Activated effector memory CD4-positive, alpha-beta T cell treated with anti-CD3 and anti-CD28 coated beads, Interleukin-2, amount 50 U/mL, for 16 hours (primary cell): ENCODE results near the gene RNF141.

Experiments
- DNase-seq: peaks from one replicate; pipeline ENCODE4 v3.0.0-alpha.2; 2020

Gene RNF141

DNA sequence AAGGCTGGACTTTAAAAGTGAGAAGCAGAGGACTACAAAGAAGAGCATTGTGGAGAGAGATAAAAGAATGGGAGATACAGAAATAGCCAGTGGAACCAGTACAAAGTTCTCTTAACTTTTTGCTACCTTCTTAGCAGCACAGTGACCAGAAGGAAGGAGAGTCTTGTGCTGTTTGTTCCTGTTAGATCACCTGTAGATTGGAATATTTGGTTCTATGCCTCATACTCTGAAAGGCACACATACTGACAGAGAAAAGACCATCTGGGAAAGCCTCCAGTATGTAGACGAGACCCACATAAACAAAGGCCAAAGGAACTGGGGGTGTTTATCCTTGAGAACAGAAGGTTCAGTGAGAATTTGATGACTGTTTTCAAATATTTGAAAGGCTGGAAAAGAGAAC, 18.7 kb downstream of the RNF141 start:
- DNase-seq = no peak

DNA sequence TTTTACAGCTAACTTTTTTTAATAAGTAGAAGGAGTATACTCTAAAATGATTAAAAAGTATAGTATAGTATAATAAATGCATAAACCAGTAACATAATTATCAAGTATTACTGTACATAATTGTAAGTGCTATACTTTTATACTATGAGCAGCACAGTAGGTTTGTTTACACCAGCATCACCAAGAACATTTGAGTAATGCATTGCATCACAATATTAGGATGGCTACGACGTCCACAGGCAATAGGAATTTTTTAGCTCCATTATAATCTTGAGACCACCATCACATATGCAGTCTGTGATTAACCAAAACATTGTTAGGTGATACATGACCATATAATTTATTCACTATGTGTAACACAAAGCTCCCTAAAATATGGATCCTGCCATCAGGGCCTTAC, 20.4 kb downstream of the RNF141 start:
- no peak for DNase-seq

DNA sequence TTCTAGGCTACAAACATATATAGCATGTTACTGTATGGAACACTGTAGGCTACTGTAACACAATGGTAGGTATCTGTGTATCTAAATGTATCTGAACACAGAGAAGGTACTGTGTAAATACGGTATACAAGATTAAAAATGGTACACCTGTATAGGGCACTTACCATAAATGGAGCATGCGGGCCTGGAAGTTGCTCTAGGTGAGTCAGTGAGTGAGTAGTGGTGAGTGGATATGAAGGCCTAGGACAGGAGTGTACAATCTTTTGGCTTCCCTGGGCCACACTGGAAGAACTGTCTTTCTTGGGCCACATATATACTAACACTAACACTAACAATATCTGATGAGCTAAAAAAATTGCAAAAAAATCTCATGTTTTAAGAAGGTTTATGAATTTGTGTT, 21.4 kb downstream of the RNF141 start:
- DNase-seq = no peak

DNA sequence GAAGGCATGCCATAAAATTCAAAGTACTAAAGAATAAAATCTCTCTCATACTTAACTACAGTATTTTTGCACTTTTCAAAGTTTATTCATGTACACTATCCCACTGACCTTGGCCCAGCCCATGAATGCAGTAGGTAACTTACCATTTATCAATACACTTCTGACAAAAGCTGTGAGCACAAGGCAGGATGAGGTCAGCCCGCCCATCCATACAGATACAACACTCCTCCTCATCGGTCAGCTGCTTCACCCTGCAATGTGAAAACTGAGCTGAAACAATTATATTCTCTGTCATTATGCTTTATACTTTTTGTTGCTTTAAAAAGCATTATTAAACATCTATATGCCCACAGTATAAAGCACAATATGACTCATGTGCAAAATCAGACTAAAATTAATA, 22.1 kb downstream of the RNF141 start:
- no peak for DNase-seq

DNA sequence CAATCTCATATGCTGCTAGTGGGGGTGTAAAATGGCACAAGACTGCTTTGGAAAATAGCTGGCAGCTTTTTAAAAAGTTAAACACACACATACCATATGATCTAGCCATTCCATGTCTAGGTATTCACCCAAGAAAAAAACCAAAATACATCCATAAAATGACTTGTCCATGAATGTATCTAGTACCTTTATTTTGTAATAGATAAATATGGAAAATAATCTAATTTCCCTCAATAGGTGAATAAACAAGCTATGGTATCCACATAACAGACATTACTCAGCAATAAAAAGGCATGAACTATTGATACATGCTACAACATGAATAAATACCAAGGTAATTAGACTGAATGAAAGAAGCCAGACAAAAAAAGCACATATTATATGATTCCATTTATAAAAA, 22.9 kb downstream of the RNF141 start:
- DNase-seq = no peak

DNA sequence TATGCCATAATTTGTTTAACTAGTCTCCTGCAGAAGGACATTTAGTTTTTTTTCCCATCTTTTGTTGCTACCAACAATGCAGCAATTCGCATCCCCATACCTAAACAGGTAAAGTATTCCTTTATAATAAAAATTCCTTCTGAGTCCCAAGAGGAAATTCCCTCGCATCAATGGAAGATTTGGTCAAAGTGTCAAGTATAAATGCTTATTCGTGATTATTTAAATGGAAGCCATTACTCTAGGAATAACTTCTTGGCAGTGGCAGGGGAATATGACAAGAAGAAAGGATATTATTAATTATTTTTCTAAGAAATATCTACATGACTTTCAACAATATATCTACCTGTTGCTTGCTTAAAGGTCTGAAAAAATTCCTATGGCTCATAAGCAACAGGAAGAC, 25.6 kb downstream of the RNF141 start:
- DNase-seq = no peak

DNA sequence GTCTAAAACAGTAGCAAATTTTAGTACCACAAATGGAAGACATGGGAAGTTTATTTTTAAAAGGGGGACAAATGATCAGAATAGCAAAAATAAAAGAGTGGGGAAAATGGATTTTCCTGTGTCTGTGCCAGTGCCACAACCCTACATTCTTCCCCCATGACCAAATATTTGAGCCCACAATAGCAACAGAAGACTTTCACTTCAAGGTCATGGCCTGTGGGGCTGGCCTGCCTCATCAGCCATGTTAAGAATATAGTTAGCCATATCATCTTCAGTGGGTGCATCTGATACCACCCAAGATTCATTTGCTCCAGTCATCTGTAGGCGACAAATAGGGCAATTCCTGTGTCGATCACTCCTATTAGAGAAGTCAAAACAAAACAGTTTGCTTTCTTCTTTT, 26.3 kb downstream of the RNF141 start:
- no peak for DNase-seq

DNA sequence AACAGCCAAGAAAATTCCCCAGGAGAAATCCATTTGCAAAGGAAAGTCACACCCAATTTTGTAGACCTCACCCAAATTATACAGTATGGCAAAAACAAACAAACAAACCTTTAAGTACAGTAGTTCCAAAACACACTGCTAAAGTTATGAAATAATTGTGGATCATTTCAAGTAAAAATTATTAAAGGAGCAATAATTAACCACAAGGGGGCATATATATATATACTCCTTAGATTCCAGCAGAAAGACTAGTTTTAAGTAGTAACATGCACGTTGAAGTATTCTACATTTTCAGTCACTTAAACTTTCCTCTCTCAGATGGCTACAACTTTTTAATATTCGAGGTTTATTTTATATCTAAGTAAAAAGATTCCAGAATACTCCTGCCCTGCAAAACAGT, 26.8 kb downstream of the RNF141 start:
- no peak for DNase-seq

DNA sequence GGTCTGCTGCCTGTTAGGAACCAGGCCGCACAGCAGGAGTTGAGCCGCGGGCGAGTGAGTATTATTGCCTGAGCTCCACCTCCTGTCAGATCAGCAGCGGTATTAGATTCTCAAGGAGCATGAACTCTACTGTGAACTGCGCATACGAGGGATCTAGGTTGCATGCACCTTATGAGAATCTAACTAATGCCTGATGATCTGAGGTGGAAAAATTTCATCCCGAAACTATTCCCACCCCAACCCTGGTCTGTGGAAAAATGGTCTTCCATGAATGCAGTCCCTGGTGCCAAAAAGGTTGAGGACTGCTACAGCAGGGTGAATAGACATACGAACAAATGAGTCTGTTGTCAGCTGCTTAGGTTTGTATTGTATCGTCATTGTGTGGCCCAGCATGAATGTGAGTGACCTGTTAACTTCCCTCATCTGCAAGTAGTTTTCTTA, 29.8 kb downstream of the RNF141 start:
- DNase-seq = no peak

DNA sequence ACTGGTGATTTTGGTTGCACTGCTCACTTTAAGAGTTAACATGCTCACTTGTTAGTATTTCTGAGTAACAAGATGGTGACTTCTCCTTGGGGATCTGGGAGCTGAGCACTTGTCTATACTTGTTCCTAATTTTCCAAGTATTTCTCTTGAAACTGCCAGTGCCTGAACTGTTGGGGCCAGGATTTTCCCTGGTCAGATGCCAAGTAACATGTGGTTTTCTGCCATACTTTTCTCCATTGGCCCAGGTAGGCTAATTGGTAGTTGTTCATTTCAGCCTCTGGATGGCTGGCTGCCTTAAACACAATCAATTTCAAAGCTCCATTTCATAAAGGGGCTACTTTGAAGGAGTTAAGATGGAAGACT, 35.0 kb downstream of the RNF141 start:
- DNase-seq = no peak

DNA sequence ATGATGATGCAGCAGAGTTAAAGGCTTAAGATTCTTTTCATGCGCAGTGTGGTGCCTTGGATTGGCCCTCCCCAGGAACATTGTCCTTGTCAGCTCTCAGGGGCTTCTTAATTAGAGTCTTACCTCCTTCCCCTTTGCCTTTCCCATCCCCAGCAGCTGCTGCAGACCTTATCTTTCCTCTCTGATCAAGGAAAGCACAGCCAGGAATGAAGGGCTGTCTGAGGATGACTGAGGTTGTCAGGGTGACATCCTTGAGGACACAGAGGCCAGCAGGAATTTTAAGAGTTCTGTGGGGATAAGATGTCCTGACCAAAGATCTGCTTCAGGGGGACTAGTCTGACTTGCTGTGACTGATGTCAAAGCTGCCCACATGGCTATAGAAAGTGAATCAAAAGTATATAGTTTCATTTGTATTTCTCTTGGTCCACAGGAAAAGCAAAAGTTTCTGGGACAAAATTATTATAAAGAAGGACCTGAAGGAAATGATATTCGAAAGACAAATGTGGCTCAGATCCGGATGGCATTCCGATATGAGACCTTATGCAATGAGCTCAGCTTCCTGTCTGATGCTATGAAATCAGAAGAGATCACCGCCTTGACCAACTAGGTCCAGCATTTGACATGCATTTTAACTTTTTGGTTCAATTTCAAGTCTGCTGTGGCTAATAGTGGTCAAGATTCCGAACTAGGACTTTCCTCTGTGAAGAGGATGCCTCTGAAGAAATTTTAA, 35.5 kb downstream of the RNF141 start:
- no peak for DNase-seq

DNA sequence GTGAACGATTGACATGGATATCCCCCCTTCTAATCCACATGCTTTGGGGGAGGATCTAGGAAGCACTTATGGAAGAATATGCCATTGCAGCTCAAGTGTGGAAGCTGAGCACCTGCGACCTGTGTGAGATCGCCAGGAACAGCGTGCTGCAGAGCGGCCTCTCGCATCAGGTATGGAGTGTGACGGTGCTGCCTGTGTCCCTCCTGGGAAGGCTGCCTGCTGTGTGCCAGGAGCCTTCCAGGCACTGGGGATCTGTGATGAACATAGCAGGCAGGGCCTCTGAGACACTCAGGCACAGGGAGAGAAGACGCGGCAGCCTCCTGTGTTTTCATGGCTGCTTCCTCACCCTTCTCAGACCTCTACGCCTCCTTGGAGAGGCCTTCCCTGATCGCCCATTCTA, 36.5 kb downstream of the RNF141 start:
- DNase-seq = no peak

DNA sequence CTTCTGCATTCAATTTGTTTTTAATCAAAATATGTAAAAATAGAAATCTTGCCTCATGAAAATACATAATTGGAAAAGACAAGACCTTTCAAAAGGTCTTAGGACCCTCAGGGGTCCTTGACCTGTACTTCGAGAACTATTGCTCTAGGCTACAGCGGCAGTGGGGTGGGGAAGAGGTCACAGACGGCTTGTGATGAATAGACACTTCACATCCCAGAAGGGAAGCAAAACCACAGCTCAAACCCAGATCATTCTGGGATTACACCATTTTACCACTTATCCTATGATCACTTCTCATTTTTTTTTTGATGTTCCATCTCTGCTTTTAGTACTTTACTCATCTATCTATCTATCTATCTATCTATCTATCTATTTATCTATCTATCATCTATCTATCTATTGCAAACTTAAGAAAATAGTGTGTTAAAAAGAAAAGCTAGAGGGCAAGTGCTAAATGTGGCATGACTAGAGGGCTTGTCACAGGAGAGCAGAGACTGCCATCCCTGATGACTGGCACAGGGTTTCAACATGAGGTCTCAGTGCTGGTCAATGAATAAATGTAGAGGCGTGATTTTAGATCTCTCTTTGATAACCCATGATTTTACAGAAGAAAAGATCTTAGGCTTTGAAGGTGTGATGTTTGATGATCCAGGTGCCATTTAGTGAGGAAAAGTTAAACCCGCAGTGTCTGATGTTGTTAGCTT, 37.1 kb downstream of the RNF141 start:
- DNase-seq = no peak

DNA sequence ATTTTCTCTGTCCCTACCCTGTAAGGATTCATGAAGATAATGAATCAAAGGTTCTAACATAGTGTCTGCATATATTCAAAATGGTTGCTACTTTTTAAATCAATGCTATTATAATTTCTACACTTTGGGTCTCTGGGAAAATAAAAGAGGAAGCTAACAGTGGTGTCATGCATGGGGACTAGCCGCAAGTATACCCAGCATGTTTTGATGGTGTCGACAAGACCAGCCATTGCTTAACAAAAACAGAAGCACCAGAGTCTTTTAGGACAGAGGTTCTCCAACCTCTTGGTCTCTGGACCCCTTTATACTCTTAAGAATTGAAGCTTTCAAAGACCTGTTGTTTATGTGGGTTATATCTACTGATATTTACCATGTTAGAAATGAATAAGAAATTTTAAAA, 37.8 kb downstream of the RNF141 start:
- DNase-seq = no peak

DNA sequence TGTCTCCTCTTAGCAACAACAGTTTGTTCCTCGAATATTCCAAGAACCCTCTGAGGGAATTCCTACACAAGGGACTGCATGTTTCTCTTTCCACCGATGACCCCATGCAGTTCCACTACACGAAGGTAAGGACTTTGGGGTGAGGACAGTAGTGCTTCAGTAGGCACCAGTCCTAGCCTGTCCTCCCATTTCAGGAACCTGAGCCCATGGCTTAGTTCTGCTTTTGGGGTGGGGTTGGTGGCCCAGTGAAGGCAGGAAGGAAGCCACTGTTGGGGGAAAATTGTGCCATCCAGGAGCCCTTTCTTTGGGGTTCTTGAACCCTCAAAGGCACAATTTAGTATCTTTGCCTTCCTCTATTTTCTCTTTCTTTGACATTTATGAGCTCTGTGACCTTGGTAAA, 38.2 kb downstream of the RNF141 start:
- no peak for DNase-seq

DNA sequence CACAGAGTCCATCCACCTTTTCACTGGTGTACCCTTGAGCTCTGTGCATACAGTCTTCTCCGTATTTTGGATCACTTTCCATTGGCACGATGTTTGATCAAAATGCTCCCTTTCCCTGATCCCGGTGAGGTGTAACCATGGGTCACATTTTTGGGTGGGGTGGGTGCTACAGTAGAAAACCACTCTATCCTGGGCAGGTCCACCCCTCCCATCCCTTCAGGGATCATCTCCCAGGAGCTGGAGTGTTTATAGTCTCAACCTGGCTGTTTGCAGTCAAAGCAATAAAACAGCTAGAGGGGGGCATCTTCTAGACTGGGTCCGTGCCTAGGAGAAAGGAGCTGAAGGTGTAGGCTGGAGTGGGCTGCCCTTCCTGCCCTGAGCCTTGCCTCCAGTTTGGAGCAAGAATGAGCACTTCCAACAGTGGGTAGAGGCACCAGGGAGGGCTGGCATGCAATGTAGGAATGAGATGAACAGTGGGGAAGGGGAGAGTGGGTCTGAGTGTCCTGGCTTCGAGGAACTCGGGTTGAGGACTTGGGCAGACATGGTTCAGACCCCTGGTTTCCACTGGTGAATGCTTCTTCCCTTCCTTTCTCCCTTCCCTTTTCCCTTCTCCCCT, 38.8 kb downstream of the RNF141 start:
- no peak for DNase-seq

DNA sequence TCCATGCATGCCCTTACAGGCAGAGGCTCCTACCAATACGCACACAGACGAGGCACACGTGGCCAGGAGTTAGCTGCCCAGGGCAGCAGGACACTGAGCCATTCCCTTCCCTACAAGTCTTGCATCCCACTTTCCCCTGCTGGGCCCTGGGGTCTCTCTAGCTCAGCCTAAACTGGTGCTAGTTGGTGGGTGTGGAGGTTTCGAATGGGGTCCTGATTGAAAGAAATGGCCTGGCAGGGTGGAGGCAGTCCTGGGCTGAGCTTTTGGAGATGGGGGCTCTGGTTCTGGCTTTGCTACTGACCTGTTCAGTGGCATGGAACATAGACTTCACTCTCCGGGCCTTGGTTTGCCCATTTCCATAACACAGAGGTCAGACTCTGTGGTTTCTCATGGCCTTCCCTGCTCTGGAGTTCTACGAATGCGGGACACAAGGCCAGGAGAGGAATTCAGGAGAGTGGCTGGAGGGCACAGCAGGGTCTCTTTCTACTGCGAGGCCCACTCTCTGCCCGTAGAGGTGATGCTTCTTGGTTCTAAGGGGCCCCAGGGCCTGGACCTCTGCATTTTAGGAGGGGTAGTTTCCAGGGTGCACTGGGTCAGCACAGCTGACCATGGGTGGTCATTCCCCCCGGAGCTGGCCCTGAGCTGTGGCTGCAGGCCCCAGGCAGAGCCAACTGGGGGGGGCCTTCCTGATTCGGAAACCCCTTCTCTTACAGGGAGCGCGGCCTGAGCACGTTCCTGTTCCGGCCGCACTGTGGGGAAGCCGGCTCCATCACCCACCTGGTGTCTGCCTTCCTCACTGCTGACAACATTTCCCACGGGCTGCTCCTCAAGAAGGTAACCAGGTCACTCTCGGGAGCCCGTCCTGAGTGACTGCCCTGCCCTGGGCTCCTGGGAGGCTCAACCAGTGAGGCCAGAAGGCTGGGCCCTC, 40.0 kb downstream of the RNF141 start:
- DNase-seq = no peak

DNA sequence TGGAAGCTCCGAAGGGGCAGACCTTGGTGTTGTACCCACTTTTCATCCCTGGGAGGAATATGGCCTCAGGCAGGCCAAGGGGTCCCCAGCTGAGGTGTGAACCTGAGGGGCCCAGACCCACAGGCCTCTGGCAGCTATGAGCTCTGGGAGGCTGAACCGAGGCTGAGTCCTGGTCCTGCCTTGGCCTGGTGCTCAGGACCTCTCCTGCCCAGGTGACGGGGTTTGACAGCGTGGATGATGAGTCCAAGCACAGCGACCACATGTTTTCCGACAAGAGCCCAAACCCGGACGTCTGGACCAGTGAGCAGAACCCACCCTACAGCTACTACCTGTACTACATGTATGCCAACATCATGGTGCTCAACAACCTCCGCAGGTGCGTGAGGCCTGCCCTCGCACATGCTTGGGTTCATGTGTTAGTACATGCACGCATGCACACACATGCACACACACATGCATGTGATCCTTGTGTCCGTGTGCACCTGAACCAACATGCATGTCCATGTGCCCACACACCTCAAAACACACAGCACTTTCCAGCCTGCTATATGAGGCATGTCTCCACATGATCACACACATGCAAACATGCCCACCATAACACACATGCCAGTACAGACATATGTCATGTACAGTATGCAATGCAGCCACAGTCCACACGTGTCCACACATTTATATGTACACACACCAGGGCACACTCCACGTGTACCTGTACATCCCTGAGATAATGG, 40.9 kb downstream of the RNF141 start:
- DNase-seq = no peak

DNA sequence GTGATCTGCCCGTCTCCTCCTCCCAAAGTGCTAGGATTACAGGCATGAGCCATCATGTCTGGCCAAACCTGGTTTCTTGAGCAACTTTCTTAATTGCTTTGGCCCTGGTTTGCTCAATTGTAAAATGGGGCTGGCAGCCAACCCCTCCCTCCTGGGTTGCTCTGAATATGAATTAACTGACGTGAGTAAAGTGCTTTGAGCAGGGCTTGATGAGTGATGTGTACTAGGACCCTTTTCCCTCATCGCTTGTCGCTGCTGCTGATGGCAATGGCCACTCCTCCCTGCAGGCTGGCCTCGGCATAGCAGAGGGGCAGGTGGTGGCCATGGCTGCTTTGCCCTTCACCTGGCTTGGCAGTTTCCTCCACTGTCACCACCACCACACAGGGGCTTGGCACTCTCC, 41.5 kb downstream of the RNF141 start:
- no peak for DNase-seq

DNA sequence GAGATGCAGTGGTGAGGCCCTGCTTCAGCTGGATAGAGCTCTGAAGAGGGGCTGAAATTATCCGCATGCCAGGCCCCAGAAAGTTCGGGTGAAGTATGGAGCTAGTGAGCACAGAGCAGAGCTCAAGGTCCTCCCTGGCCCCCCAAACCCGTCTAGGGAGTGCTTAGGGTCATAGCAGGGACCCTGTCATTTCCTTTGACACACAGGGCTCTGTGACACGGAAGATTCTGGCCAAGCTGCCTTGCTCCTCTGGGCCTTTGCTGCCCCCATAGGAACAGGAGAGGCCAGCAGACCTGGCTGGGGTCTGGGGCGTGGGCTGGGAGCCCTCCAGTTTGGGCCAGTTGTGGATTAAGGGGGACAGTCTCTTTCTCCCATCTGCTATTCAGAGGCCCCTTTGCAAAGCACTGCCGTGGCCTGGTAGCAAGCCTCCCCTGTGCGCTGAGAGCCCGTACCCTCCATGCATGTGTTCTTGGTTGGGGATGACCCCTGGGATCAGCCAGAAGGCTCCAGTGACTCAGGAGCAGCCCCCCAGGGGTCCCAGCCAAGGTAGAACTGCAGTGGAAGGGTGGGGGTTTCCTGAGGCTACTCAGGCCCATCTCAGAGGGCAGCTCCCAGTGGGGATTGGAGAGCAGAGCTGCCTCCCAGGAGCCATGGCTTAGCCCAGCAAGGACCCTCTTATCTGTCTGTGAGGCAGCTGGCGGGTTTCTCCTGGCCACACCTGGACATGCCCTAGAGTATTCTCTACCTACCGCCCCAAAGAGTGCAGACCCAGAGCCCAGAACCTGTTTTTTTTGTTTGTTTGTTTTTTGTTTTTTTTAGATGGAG, 42.3 kb downstream of the RNF141 start:
- no peak for DNase-seq

DNA sequence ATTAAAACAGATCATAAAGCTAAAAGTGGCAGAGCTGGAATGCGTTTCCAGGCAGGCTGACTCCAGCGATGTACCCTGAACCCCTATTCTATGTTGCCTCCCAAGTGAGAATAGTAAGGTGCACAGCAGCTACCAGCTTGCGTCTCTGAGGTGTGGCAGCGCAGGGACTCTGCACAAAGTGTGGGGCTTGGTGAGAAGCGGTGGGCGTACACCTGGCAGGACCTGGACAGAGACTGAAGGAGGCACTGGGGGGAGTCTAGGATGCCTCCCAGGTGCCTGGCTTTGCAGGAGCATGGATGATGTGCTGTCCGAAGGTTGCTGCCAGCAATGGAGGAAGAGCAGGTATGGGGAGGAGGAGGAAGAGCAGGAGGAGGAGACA, 43.0 kb downstream of the RNF141 start:
- no peak for DNase-seq
